ENCODE results near the gene STPG1. TPM values are rescaled to one million over a fixed set of nuclear protein-coding genes. Genes with fewer than 3 reads are reported as not detected.

STPG1 gene
- total and polyA plus RNA-seq, 2 donors (not counting 3 experiments of a cell fraction or from before 2014, with no cell fraction given): 6.3 to 10.2 TPM

GRCh38 chr1:24386241-24386640 lies 27.3 kb downstream of the STPG1 start:
- no peaks in the 10 kb centered on the region for H3K9me1 ChIP-seq (replicated peaks; ENCODE audit: control insufficient read depth, extremely low read depth, insufficient read depth, low read length)
- dilution Hi-C loops (cut with MboI; ENCODE audit: extremely low pct_ligation_motif_present, low sequenced_read_pairs): no loop called here
- H3K36me3 ChIP-seq (ENCODE audit: control insufficient read depth in 2 of 2, extremely low read depth in 1 of 2, insufficient read depth in 2 of 2, low read length in 2 of 2): no peaks in the 10 kb centered on the region
- H3K27me3 ChIP-seq (ENCODE audit: control insufficient read depth in 2 of 2, insufficient read depth in 2 of 2, low read length in 2 of 2): no peaks in the 10 kb centered on the region
- intact Hi-C loops (cut with micrococcal nuclease): no loop called here
- no TSS peak for BruUV-seq (replicated peaks)
- H3K9ac ChIP-seq (replicated peaks; ENCODE audit: extremely low read depth, insufficient read depth, low read length): no peak overlapping the region
- no peak for FAIRE-seq
- no peaks in the 10 kb centered on the region for H4K20me1 ChIP-seq (replicated peaks; ENCODE audit: control insufficient read depth, extremely low read depth, insufficient read depth, low read length)
- no peak overlapping the region for H3K4me2 ChIP-seq (ENCODE audit: insufficient read depth, low read length)
- no peaks in the 10 kb centered on the region for H3K79me2 ChIP-seq (ENCODE audit: control insufficient read depth, insufficient read depth, low read length)
- ChIA-PET CTCF (interaction anchor here (1.0 to 8.2 kb wide), 2 partner anchors 13 to 187 kb away, joined by 3 to 132 read pairs; no protein-coding TSS in a partner anchor), POLR2A (no interaction called here)
- TF ChIP-seq EZH2 (IDR thresholded peaks at IDR 0.05; ENCODE audit: borderline replicate concordance, low read depth, low read length, severe bottlenecking): no peak
- TF ChIP-seq POLR2A (IDR thresholded peaks at IDR 0.05; ENCODE audit: low read depth, low read length): no peak
- TF ChIP-seq MYC (IDR thresholded peaks at IDR 0.05; ENCODE audit: low read depth, low read length): no peak
- H2AFZ ChIP-seq (ENCODE audit: low read depth, low read length): no peak overlapping the region
- H3K9me3 ChIP-seq (replicated peaks; ENCODE audit: control insufficient read depth, insufficient read depth, low read length): no peaks in the 10 kb centered on the region
- DNase-seq (ENCODE audit: low read depth, low spot score): no peak
- no peak overlapping the region for H3K27ac ChIP-seq (ENCODE audit: insufficient read depth, low read depth, low read length)
- H3K4me1 ChIP-seq (ENCODE audit: control insufficient read depth, extremely low read depth, insufficient read depth, low read length): peaks cover 26% of the 10 kb centered on the region
- H3K4me3 ChIP-seq (replicated peaks in 1 of 3; ENCODE audit: insufficient read depth in 1 of 3, low read depth in 1 of 3, low read length in 3 of 3): no peak overlapping the region

- Histone ChIP-seq H3K9me3 (replicated peaks; ENCODE audit: control insufficient read depth, insufficient read depth, low read length) (no peaks in the 10 kb centered on the region), H3K79me2 (ENCODE audit: control insufficient read depth, insufficient read depth, low read length) (no peaks in the 10 kb centered on the region), H3K27me3 (ENCODE audit: control insufficient read depth in 2 of 2, insufficient read depth in 2 of 2, low read length in 2 of 2) (no peaks in the 10 kb centered on the region), H2AFZ (ENCODE audit: low read depth, low read length) (no peak overlapping the region), H4K20me1 (replicated peaks; ENCODE audit: control insufficient read depth, extremely low read depth, insufficient read depth, low read length) (no peaks in the 10 kb centered on the region), H3K9ac (replicated peaks; ENCODE audit: extremely low read depth, insufficient read depth, low read length) (no peak overlapping the region), H3K27ac (ENCODE audit: insufficient read depth, low read depth, low read length) (no peak overlapping the region), H3K4me3 (replicated peaks in 1 of 3; ENCODE audit: insufficient read depth in 1 of 3, low read depth in 1 of 3, low read length in 3 of 3) (no peak overlapping the region), H3K4me1 (ENCODE audit: control insufficient read depth, extremely low read depth, insufficient read depth, low read length) (peaks cover 23% of the 10 kb centered on the region), H3K4me2 (ENCODE audit: insufficient read depth, low read length) (no peak overlapping the region), H3K9me1 (replicated peaks; ENCODE audit: control insufficient read depth, extremely low read depth, insufficient read depth, low read length) (no peaks in the 10 kb centered on the region), H3K36me3 (ENCODE audit: control insufficient read depth in 2 of 2, extremely low read depth in 1 of 2, insufficient read depth in 2 of 2, low read length in 2 of 2) (no peaks in the 10 kb centered on the region)
- DNase-seq (ENCODE audit: low read depth, low spot score): no peak
- no peak for TF ChIP-seq EZH2 (IDR thresholded peaks at IDR 0.05; ENCODE audit: borderline replicate concordance, low read depth, low read length, severe bottlenecking)
- TF ChIP-seq, protein P1, sequence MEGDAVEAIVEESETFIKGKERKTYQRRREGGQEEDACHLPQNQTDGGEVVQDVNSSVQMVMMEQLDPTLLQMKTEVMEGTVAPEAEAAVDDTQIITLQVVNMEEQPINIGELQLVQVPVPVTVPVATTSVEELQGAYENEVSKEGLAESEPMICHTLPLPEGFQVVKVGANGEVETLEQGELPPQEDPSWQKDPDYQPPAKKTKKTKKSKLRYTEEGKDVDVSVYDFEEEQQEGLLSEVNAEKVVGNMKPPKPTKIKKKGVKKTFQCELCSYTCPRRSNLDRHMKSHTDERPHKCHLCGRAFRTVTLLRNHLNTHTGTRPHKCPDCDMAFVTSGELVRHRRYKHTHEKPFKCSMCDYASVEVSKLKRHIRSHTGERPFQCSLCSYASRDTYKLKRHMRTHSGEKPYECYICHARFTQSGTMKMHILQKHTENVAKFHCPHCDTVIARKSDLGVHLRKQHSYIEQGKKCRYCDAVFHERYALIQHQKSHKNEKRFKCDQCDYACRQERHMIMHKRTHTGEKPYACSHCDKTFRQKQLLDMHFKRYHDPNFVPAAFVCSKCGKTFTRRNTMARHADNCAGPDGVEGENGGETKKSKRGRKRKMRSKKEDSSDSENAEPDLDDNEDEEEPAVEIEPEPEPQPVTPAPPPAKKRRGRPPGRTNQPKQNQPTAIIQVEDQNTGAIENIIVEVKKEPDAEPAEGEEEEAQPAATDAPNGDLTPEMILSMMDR (IDR thresholded peaks at IDR 0.05; ENCODE audit: extremely low read depth in 1 of 2, insufficient read depth in 1 of 2, low read depth in 1 of 2, low read length in 2 of 2): peak; percentile 46 to 61
- BruUV-seq (replicated peaks): no TSS peak
- dilution Hi-C loops (cut with MboI; ENCODE audit: extremely low pct_ligation_motif_present, low sequenced_read_pairs) (no loop called here), intact Hi-C loops (cut with micrococcal nuclease) (no loop called here)
- FAIRE-seq: no peak
- CTCF ChIA-PET: interaction anchor here (1.0 to 8.2 kb wide), 3 partner anchors 12 to 186 kb away, joined by 3 to 132 read pairs (median 3); no protein-coding TSS in a partner anchor
- POLR2A ChIA-PET: no interaction called here
These were observed 28.2 kb downstream of the STPG1 start for GRCh38 chr1:24385160-24385940.

All from endothelial cell of umbilical vein (primary cell).